OCI-LY1 (cell line): ENCODE data around the gene CCNY.

ENCODE experiments used
- H2AFZ ChIP-seq: fragments of 200-600 bp; sonication (generic), shearing (Covaris generic); 2 replicates; pipeline ENCODE4 v1.6.0; 2014; ENCODE audit warnings: antibody characterized with exemption, mild to moderate bottlenecking, low read length
- H3F3A ChIP-seq: fragments of 200-600 bp; sonication (generic), shearing (Covaris generic); 2 replicates; pipeline ENCODE4 v1.6.0; 2014; ENCODE audit warnings: mild to moderate bottlenecking, antibody characterized with exemption, low read length, moderate library complexity; ENCODE audit not compliant: insufficient read depth
- H3K27ac ChIP-seq: fragments of 200-600 bp; sonication (generic); 2 replicates; pipeline ENCODE4 v1.5.1; 2014; ENCODE audit warnings: low read length, mixed run types, mild to moderate bottlenecking, low read depth; ENCODE audit not compliant: poor library complexity, severe bottlenecking
- H3K27me3 ChIP-seq: fragments of 200-600 bp; sonication (generic); 2 replicates; pipeline ENCODE4 v1.6.0; 2014; ENCODE audit warnings: antibody characterized with exemption, mild to moderate bottlenecking, low read length, moderate library complexity; ENCODE audit not compliant: insufficient read depth
- H3K36me3 ChIP-seq: fragments of 200-600 bp; sonication (generic); 2 replicates; pipeline ENCODE4 v1.6.1; 2014; ENCODE audit warnings: mild to moderate bottlenecking, antibody characterized with exemption, low read length, moderate library complexity, mixed read lengths; ENCODE audit not compliant: insufficient read depth
- H3K4me1 ChIP-seq: fragments of 200-600 bp; sonication (generic); 2 replicates; pipeline ENCODE4 v1.5.1; 2014; ENCODE audit warnings: mild to moderate bottlenecking, low read length, moderate library complexity; ENCODE audit not compliant: insufficient read depth, severe bottlenecking
- H3K4me2 ChIP-seq: fragments of 200-600 bp; sonication (generic), shearing (Covaris generic); 2 replicates; pipeline ENCODE4 v1.6.1; 2014; ENCODE audit warnings: low read length
- H3K4me3 ChIP-seq: fragments of 200-600 bp; sonication (generic); 2 replicates; pipeline ENCODE4 v1.5.1; 2014; ENCODE audit warnings: low read length, low read depth, mild to moderate bottlenecking, mixed read lengths; ENCODE audit not compliant: poor library complexity, severe bottlenecking
- H3K79me2 ChIP-seq: fragments of 200-600 bp; shearing (Covaris generic); 2 replicates; pipeline ENCODE4 v1.6.1; 2016; ENCODE audit warnings: mixed run types, low read length, mixed read lengths; ENCODE audit not compliant: insufficient read depth
- H3K9ac ChIP-seq: fragments of 200-600 bp; sonication (generic), shearing (Covaris generic); 2 replicates; pipeline ENCODE4 v1.6.1; 2014; ENCODE audit warnings: mild to moderate bottlenecking, low read length, mixed read lengths
- H3K9me2 ChIP-seq: fragments of 200-600 bp; sonication (generic), shearing (Covaris generic); 2 replicates; pipeline ENCODE4 v1.6.1; 2014; ENCODE audit warnings: low read depth, mild to moderate bottlenecking, low read length, mixed read lengths
- H3K9me3 ChIP-seq: fragments of 200-600 bp; shearing (Covaris generic); 2 replicates; pipeline ENCODE4 v1.6.1; 2014; ENCODE audit warnings: low read length, mixed read lengths
- H4K20me1 ChIP-seq: fragments of 200-600 bp; sonication (generic), shearing (Covaris generic); 2 replicates; pipeline ENCODE4 v1.6.0; 2016; ENCODE audit warnings: mild to moderate bottlenecking, low read length; ENCODE audit not compliant: insufficient read depth
- EZH2 ChIP-seq: fragments of 200-600 bp; sonication (generic), shearing (Covaris generic); IDR thresholded peaks from 2 replicates; pipeline ENCODE4 v1.8.0; 2017; ENCODE audit warnings: borderline replicate concordance, mixed run types, mild to moderate bottlenecking, antibody characterized with exemption, low read length, moderate library complexity, mixed read lengths
- TF ChIP-seq, protein P1 (sequence below): fragments of 200-600 bp; sonication (generic), shearing (Covaris generic); IDR thresholded peaks from 2 replicates; pipeline ENCODE4 v1.5.1; 2017; ENCODE audit warnings: mild to moderate bottlenecking, antibody characterized with exemption, low read length, moderate library complexity, mixed read lengths

Gene CCNY

DNA sequence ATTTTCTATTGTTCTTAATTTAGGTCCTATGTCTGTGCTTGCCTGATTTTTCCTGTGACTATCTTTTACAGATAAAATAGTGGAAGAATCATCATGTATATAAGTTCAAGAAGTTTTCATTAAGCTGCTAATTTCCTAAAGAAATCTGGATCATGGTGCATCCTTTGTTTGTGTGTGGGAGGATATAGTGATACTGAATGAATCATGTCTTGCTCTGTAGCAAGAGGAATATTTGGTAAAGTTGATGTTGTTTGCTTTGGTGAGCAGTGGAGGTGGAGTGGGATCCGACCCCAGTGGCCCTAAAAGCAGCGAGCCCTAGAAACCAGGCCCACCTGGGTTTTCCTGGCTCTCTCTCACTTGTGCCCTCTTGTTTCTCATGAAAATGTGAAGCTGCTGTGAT, 83.7 kb downstream of the CCNY start:
- no peak overlapping the region for H3K4me2 ChIP-seq

DNA sequence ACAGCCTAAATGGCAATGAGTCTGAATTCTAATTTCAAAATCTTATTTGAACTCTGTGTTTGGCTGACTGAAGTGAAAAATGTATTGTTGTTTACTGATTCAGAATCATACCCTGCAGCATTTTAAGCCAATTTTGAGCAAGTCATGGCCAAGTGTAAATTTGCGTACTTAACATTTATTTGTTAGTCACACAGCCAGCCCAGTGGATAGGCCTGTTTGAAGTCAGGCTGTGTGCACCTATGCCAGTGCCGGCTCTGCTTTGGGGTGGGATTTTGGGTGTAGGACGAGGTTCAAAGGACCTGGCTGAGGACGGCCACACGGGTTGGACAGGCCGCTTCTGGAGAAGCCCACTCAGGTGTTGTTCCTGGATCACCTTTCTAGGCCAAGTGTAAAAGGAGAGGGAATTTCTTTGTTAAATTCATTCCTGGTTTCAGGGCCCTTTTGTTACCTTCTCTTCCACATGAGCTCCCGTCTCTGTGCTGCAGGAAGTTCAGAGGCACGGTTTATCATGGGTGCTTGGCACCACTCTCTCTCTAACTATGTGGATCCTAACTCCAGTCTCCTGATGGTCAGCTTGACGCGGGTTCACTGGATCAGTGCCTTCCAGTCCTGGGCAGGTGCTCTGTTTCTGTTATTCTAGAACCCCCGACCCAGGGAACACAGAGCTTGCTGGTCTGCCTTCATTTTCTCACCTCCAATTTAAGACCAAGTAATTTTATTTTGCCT, 84.7 kb downstream of the CCNY start:
- Histone ChIP-seq H3K79me2 (no peaks in the 10 kb centered on the region), H3K27me3 (no peaks in the 10 kb centered on the region), H3K4me1 (no peaks in the 10 kb centered on the region), H3F3A (no peaks in the 10 kb centered on the region), H3K9me2 (no peaks in the 10 kb centered on the region), H3K36me3 (no peaks in the 10 kb centered on the region), H3K9ac (no peak overlapping the region), H4K20me1 (no peaks in the 10 kb centered on the region), H3K27ac (no peak overlapping the region), H2AFZ (no peak overlapping the region), H3K9me3 (no peaks in the 10 kb centered on the region), H3K4me2 (no peak overlapping the region), H3K4me3 (no peak overlapping the region)
- no peak for TF ChIP-seq EZH2
- TF ChIP-seq, protein P1, sequence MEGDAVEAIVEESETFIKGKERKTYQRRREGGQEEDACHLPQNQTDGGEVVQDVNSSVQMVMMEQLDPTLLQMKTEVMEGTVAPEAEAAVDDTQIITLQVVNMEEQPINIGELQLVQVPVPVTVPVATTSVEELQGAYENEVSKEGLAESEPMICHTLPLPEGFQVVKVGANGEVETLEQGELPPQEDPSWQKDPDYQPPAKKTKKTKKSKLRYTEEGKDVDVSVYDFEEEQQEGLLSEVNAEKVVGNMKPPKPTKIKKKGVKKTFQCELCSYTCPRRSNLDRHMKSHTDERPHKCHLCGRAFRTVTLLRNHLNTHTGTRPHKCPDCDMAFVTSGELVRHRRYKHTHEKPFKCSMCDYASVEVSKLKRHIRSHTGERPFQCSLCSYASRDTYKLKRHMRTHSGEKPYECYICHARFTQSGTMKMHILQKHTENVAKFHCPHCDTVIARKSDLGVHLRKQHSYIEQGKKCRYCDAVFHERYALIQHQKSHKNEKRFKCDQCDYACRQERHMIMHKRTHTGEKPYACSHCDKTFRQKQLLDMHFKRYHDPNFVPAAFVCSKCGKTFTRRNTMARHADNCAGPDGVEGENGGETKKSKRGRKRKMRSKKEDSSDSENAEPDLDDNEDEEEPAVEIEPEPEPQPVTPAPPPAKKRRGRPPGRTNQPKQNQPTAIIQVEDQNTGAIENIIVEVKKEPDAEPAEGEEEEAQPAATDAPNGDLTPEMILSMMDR = no peak

More for the DNA sequence above, 83.7 kb downstream of the CCNY start:
- H3F3A ChIP-seq = no peaks in the 10 kb centered on the region
- H3K9me2 ChIP-seq = no peaks in the 10 kb centered on the region
- H3K27ac ChIP-seq = no peak overlapping the region
- no peak overlapping the region for H3K4me3 ChIP-seq
- H2AFZ ChIP-seq = no peak overlapping the region
- no peaks in the 10 kb centered on the region for H3K4me1 ChIP-seq
- TF ChIP-seq EZH2 = no peak
- TF ChIP-seq, protein P1 = no peak
- no peaks in the 10 kb centered on the region for H3K9me3 ChIP-seq
- H3K79me2 ChIP-seq = no peaks in the 10 kb centered on the region
- no peaks in the 10 kb centered on the region for H3K36me3 ChIP-seq
- H3K27me3 ChIP-seq = no peaks in the 10 kb centered on the region
- no peaks in the 10 kb centered on the region for H4K20me1 ChIP-seq
- H3K9ac ChIP-seq = no peak overlapping the region

DNA sequence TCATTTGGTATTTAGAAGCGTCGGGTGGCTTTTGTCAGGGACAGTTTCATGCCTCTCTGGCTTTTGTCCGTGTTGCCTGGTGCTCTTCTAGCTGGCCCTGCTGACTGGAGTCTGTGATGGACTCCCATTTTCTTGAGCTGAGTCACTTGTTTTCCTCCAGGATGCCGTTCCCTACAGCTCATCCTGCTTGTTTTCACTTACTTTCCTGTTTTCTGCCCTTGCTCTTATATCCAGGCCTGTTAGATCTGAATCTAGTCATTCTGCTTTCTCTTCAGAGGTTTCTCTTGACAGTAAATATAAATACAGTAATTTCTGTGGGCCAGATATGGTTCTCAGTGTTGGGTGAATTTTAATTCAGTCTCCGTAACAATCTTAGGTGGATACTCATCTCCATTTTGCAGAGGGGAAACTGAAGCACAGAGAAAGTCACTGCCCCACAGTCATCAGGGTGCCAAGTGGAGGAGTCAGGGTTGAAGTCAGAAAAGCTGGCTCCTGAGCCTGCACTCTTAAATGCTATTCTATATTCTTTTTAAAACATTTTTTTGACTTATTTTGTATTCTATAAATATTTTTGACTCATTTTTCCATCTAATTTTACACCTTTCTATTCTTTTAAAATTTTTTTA, 85.4 kb downstream of the CCNY start:
- Histone ChIP-seq H3K79me2 (no peaks in the 10 kb centered on the region), H3F3A (no peaks in the 10 kb centered on the region), H3K27me3 (no peaks in the 10 kb centered on the region), H3K9ac (no peak overlapping the region), H3K9me2 (no peaks in the 10 kb centered on the region), H4K20me1 (no peaks in the 10 kb centered on the region), H3K27ac (no peak overlapping the region), H3K4me3 (no peak overlapping the region), H3K4me2 (no peak overlapping the region), H2AFZ (no peak overlapping the region), H3K36me3 (no peaks in the 10 kb centered on the region), H3K4me1 (no peaks in the 10 kb centered on the region), H3K9me3 (no peaks in the 10 kb centered on the region)
- no peak for TF ChIP-seq EZH2
- TF ChIP-seq, protein P1 = no peak
